PFSK-1 (cell line): ENCODE measurements around the gene PZP.

Experiments
- FOXP2 ChIP-seq: optimal IDR thresholded peaks from 2 replicates; pipeline ENCODE3; 2011; ENCODE audit warnings: borderline replicate concordance, control low read depth, inconsistent platforms; ENCODE audit not compliant: insufficient read depth; ENCODE audit errors: extremely low read length, extremely low read depth
- REST ChIP-seq, 2 experiments: IDR thresholded peaks; 2 replicates each; pipeline versions ENCODE4 v1.6.1 to v1.8.0; 2011 to 2012; ENCODE audit warnings: low read depth in 2 of 2, low read length in 2 of 2, control low read depth in 1 of 2, inconsistent platforms in 1 of 2, mild to moderate bottlenecking in 1 of 2, moderate library complexity in 1 of 2; ENCODE audit not compliant: insufficient read depth in 1 of 2

GRCh38 chr12:9148926-9149325 lies 59.3 kb downstream of the PZP start:
- TF ChIP-seq REST (IDR thresholded peaks at IDR 0.05; ENCODE audit: insufficient read depth in 1 of 2, low read depth in 2 of 2, low read length in 2 of 2): no peak
- TF ChIP-seq FOXP2: no peak
